Parathyroid adenoma (tissue), 2 donors: ENCODE measurements around the gene TFB2M.

Source experiments
- H2AFZ ChIP-seq: fragments of 300-600 bp; sonication (generic); one replicate; pipeline ENCODE4 v1.7.0; 2017; ENCODE audit warnings: antibody characterized with exemption, mild to moderate bottlenecking
- H3K27ac ChIP-seq: fragments of 300-600 bp; sonication (generic); one replicate; pipeline ENCODE4 v1.7.0; 2017
- H3K27me3 ChIP-seq: fragments of 300-600 bp; sonication (generic); one replicate; pipeline ENCODE4 v1.7.0; 2017; ENCODE audit warnings: low read length; ENCODE audit not compliant: control insufficient read depth, insufficient read depth
- H3K36me3 ChIP-seq: fragments of 300-600 bp; sonication (generic); one replicate; pipeline ENCODE4 v1.7.0; 2017; ENCODE audit warnings: low read length; ENCODE audit not compliant: control insufficient read depth, insufficient read depth
- H3K4me1 ChIP-seq: fragments of 300-600 bp; sonication (generic); one replicate; pipeline ENCODE4 v1.7.0; 2017; ENCODE audit warnings: control low read depth
- H3K4me2 ChIP-seq: fragments of 300-600 bp; sonication (generic); one replicate; pipeline ENCODE4 v1.7.0; 2017; ENCODE audit warnings: low read length
- H3K4me3 ChIP-seq: fragments of 300-600 bp; sonication (generic); one replicate; pipeline ENCODE4 v1.7.0; 2017; ENCODE audit warnings: low read depth, low read length
- H3K79me2 ChIP-seq: fragments of 300-600 bp; sonication (generic); one replicate; pipeline ENCODE4 v1.7.0; 2017; ENCODE audit warnings: control low read depth
- H3K9ac ChIP-seq: fragments of 300-600 bp; sonication (generic); one replicate; pipeline ENCODE4 v1.7.0; 2017; ENCODE audit warnings: mild to moderate bottlenecking
- H3K9me3 ChIP-seq: fragments of 300-600 bp; sonication (generic); one replicate; pipeline ENCODE4 v1.7.0; 2017; ENCODE audit warnings: low read length; ENCODE audit not compliant: control insufficient read depth
- CTCF ChIP-seq: fragments of 300-600 bp; sonication (generic); IDR thresholded peaks from one replicate; pipeline ENCODE4 v1.7.0; 2017; ENCODE audit warnings: antibody characterized with exemption, mild to moderate bottlenecking
- donor health status: primary hyperparathyroidism.

TFB2M gene

GRCh38 chr1:246492611-246493245 is 73.3 kb downstream of the TFB2M start:
- Histone ChIP-seq H3K27ac (no peak overlapping the region), H3K9me3 (no peaks in the 10 kb centered on the region), H3K4me2 (no peak overlapping the region), H3K4me3 (no peak overlapping the region), H3K4me1 (no peaks in the 10 kb centered on the region), H2AFZ (no peak overlapping the region), H3K27me3 (no peaks in the 10 kb centered on the region), H3K36me3 (no peaks in the 10 kb centered on the region), H3K9ac (no peak overlapping the region), H3K79me2 (no peaks in the 10 kb centered on the region)
- peak; percentile 63 for TF ChIP-seq CTCF

- H3K9me3 ChIP-seq: no peaks in the 10 kb centered on the region
- H3K36me3 ChIP-seq: no peaks in the 10 kb centered on the region
- H3K27me3 ChIP-seq: no peaks in the 10 kb centered on the region
- TF ChIP-seq CTCF: no peak
- H3K79me2 ChIP-seq: no peaks in the 10 kb centered on the region
- H2AFZ ChIP-seq: no peak overlapping the region
- no peaks in the 10 kb centered on the region for H3K4me1 ChIP-seq
- H3K4me2 ChIP-seq: no peak overlapping the region
- no peak overlapping the region for H3K4me3 ChIP-seq
- no peak overlapping the region for H3K27ac ChIP-seq
- H3K9ac ChIP-seq: no peak overlapping the region
Observed at GRCh38 chr1:246491551-246492053, 74.5 kb downstream of the TFB2M start.
